ENCODE measurements around the gene SORT1. TPM values are rescaled to one million over a fixed set of nuclear protein-coding genes. Genes with fewer than 3 reads are reported as not detected.

Gene SORT1
- polyA plus RNA-seq, 1 experiment, result 38.6 TPM

DNA sequence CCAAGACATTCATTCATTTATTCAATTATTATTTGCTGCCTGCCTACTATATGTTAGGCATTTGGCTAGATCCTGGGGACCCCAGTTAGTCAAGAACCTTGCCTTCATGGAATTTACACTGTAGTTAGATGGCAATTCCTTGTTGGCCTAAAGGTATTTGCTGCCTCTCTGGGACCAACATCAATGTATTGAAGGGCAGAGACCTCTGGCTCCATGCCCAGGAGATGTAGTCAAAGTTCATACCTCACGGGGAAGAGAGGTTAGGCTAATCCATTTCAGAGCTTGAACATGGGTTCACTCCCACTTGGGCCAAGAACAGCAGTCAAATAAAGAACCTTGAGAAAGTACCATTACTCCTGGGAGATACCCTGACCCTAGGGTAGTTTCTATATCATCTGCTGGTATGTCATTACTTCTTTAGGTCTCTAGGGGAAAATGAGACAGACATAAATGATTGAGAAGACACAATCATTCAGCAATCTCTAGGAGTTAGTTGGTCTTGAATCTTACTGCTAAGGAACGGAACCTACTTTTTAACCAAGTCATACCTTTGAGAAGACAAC lies 32.0 kb downstream of the SORT1 start:
- TF ChIP-seq, protein P1, sequence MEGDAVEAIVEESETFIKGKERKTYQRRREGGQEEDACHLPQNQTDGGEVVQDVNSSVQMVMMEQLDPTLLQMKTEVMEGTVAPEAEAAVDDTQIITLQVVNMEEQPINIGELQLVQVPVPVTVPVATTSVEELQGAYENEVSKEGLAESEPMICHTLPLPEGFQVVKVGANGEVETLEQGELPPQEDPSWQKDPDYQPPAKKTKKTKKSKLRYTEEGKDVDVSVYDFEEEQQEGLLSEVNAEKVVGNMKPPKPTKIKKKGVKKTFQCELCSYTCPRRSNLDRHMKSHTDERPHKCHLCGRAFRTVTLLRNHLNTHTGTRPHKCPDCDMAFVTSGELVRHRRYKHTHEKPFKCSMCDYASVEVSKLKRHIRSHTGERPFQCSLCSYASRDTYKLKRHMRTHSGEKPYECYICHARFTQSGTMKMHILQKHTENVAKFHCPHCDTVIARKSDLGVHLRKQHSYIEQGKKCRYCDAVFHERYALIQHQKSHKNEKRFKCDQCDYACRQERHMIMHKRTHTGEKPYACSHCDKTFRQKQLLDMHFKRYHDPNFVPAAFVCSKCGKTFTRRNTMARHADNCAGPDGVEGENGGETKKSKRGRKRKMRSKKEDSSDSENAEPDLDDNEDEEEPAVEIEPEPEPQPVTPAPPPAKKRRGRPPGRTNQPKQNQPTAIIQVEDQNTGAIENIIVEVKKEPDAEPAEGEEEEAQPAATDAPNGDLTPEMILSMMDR (IDR thresholded peaks at IDR 0.05; ENCODE audit: insufficient read depth, low read depth, low read length), result no peak

DNA sequence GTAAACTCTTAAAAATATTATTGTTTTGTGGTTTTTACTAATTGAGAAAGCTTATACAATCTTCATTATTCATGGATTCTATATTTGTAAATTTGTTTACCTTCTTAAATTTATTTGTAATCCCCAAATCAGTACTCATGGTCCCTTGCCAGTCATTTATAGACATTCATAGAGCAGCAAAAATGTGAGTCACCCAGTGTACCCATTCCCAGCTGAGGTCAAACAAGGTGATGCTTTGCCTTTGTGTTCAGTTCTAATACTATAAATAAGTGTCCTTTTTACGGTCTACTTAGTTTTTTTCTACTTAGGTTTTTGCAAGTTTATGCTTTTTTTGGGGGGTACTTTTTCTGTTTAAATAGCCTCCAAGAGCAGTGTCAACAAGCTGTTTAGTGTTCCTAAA lies 36.1 kb downstream of the SORT1 start:
- Histone ChIP-seq H3K27me3 (ENCODE audit: control insufficient read depth, insufficient read depth, low read length) (no peaks in the 10 kb centered on the region), H3K36me3 (ENCODE audit: control insufficient read depth, insufficient read depth, low read length) (no peaks in the 10 kb centered on the region), H3K4me3 (ENCODE audit: low read depth, low read length) (no peak overlapping the region)
- TF ChIP-seq, protein P1 (IDR thresholded peaks at IDR 0.05; ENCODE audit: insufficient read depth, low read depth, low read length), result no peak
- ChIA-PET POLR2A (no interaction called here), CTCF (interaction anchor here (1.4 kb wide), 1 partner anchor 85 kb away, joined by 3 read pairs; no protein-coding TSS in a partner anchor)
- no peak for DNase-seq (ENCODE audit: low read depth)

More for the DNA sequence above, 32.0 kb downstream of the SORT1 start:
- Histone ChIP-seq H3K4me3 (ENCODE audit: low read depth, low read length) (no peak overlapping the region), H3K36me3 (ENCODE audit: control insufficient read depth, insufficient read depth, low read length) (no peaks in the 10 kb centered on the region), H3K27me3 (ENCODE audit: control insufficient read depth, insufficient read depth, low read length) (no peaks in the 10 kb centered on the region)
- ChIA-PET CTCF (no interaction called here), POLR2A (no interaction called here)
- DNase-seq (ENCODE audit: low read depth), result no peak

DNA sequence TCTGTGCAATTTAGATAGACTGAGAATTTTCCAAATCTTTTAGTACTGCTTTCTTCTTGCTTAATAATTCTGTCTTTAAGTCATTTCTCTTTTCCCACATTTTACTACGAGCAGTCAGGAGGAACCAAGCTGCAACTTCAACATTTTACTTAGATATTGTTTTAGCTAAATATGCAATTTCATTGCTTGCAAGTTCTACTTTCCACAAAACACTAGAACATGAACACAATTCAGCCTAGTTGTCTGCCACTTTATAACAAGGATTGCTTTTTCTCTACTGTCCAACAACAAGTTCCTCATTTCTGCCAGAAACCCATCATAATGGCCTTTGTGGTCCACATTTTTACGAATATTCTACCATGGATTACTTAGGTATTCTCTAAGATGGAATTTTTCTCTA lies 36.6 kb downstream of the SORT1 start:
- H3K36me3 ChIP-seq (ENCODE audit: control insufficient read depth, insufficient read depth, low read length), result no peaks in the 10 kb centered on the region
- DNase-seq (ENCODE audit: low read depth), result no peak
- H3K27me3 ChIP-seq (ENCODE audit: control insufficient read depth, insufficient read depth, low read length), result no peaks in the 10 kb centered on the region
- H3K4me3 ChIP-seq (ENCODE audit: low read depth, low read length), result no peak overlapping the region
- ChIA-PET POLR2A (interaction anchor here (0.7 kb wide), 1 partner anchor 8 kb away, joined by 3 read pairs; no protein-coding TSS in a partner anchor), CTCF (interaction anchor here (1.4 kb wide), 1 partner anchor 85 kb away, joined by 3 read pairs; no protein-coding TSS in a partner anchor)
- TF ChIP-seq, protein P1 (IDR thresholded peaks at IDR 0.05; ENCODE audit: insufficient read depth, low read depth, low read length), result no peak

DNA sequence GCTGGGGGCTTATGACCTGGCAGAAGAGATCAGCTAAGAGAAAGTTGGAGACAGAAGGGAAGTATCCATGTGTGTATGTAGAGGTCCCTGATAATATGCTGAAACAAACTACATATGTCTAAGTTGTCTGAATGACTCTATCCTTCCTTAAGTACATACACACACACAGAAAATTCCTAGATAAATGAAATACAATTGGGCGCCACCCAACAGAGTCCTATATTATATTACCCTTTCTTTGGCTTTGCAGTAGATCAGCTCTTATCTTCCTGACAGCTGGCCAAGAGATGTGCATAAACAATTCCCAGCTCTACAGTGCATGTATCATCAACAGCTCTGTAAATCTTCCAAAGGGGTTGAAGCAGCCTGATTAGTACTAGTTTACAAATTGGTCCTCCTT lies 40.1 kb downstream of the SORT1 start:
- ChIA-PET CTCF (interaction anchor here (0.8 to 1.4 kb wide), 2 partner anchors 41 to 75 kb away, joined by 3 read pairs; partner anchors contain the start of gene PSRC1), POLR2A (no interaction called here)
- TF ChIP-seq, protein P1 (IDR thresholded peaks at IDR 0.05; ENCODE audit: insufficient read depth, low read depth, low read length), result no peak
- Histone ChIP-seq H3K36me3 (ENCODE audit: control insufficient read depth, insufficient read depth, low read length) (no peaks in the 10 kb centered on the region; the same call in 1 of the 2 replicates), H3K27me3 (ENCODE audit: control insufficient read depth, insufficient read depth, low read length) (no peaks in the 10 kb centered on the region), H3K4me3 (ENCODE audit: low read depth, low read length) (no peak overlapping the region)
- no peak for DNase-seq (ENCODE audit: low read depth)

DNA sequence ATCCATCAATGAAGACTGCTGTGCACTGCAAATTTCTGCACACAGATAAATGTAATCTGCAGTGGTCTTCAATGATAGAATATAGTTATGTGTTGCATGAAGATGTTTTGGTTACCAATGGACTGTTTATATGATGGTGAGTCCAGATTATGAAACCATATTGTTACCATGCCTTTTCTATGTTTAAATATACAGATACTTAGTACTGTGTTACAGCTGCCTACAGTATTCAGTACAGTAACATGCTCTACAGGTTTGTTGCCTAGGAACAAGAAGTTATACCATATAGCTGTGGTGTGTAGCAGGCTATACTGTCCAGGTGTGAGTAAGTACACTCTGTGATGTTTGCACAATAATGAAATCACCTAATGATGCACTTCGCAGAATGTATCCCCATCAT lies 40.8 kb downstream of the SORT1 start:
- Histone ChIP-seq H3K27me3 (ENCODE audit: control insufficient read depth, insufficient read depth, low read length) (no peaks in the 10 kb centered on the region), H3K4me3 (ENCODE audit: low read depth, low read length) (no peak overlapping the region), H3K36me3 (ENCODE audit: control insufficient read depth, insufficient read depth, low read length) (peaks cover 3% of the 10 kb centered on the region)
- DNase-seq (ENCODE audit: low read depth), result no peak
- POLR2A ChIA-PET, result no interaction called here
- TF ChIP-seq, protein P1 (IDR thresholded peaks at IDR 0.05; ENCODE audit: insufficient read depth, low read depth, low read length), result no peak
- CTCF ChIA-PET, result interaction anchor here (0.8 to 1.4 kb wide), 4 partner anchors 9 to 74 kb away, joined by 3 read pairs; partner anchors contain the start of gene PSRC1

All from BJ (cell line).